Heart right ventricle (tissue), 16 donors: ENCODE measurements around the gene RASL10A. TPM values are rescaled to one million over a fixed set of nuclear protein-coding genes. Genes with fewer than 3 reads are reported as not detected.

Experiments
- ATAC-seq, 8 donors: fragments of 200-7000 bp; cut with Tn5 transposase; one replicate each; pipeline ENCODE4 v1.9.1; 2020; ENCODE audit warnings: mild to moderate bottlenecking in 8 of 8, moderate library complexity in 8 of 8, moderate number of reproducible peaks in 1 of 8
- DNase-seq, 2 donors: peaks; one replicate each; pipeline ENCODE4 v3.0.0-alpha.2; 2020
- H3K27ac ChIP-seq, 10 donors: fragments of 200-600 bp; sonication (generic) in 2 of 10; one replicate each; pipeline versions ENCODE4 v1.5.0 to v1.8.0; 2020 to 2022; ENCODE audit warnings: mild to moderate bottlenecking in 3 of 10
- H3K27me3 ChIP-seq, 7 donors: fragments of 200-600 bp; one replicate each; pipeline ENCODE4 v1.8.0; 2021 to 2022; ENCODE audit warnings: mild to moderate bottlenecking in 2 of 7
- H3K36me3 ChIP-seq, 9 donors: fragments of 200-600 bp; sonication (generic) in 1 of 9; one replicate each; pipeline versions ENCODE4 v1.5.0 to v1.8.0; 2020 to 2022; ENCODE audit warnings: mild to moderate bottlenecking in 2 of 9
- H3K4me1 ChIP-seq, 9 donors: fragments of 200-600 bp; sonication (generic) in 1 of 9; one replicate each; pipeline versions ENCODE4 v1.5.0 to v1.8.0; 2020 to 2022; ENCODE audit warnings: mild to moderate bottlenecking in 4 of 9
- H3K4me3 ChIP-seq, 10 donors: fragments of 200-600 bp; sonication (generic) in 2 of 10; one replicate each; pipeline versions ENCODE4 v1.5.0 to v1.8.0; 2020 to 2022; ENCODE audit warnings: mild to moderate bottlenecking in 7 of 10, moderate library complexity in 2 of 10
- H3K9me3 ChIP-seq, 11 donors: fragments of 200-600 bp in 10 of 11; sonication (generic) in 2 of 11; one replicate each; pipeline versions ENCODE4 v1.5.0 to v1.8.0; 2013 to 2022; ENCODE audit warnings: mild to moderate bottlenecking in 2 of 11, control low read depth in 1 of 11, moderate library complexity in 1 of 11
- WGBS, 2 donors: extraction: QIAGEN DNeasy Blood & Tissue Kit; methylation state at CpG; one replicate each; pipeline ENCODE4 v1.1.7; 2013; ENCODE audit warnings: inconsistent platforms in 1 of 2; 5-methylcytosine and 5-hydroxymethylcytosine counted together
- intact Hi-C, 10 donors: fragments of 100-400 bp; cut with DNase I; formaldehyde crosslinking; loops; one replicate each; pipeline versions ENCODE4 v1.11.1 to v1.14.2; 2022
- polyA plus RNA-seq, 2 donors: library from polyadenylated mRNA; stranded (reverse); fragments of 200-250 nt; gene quantifications; one replicate each; pipeline ENCODE4 v1.2.3, GENCODE V29; 2013
- total RNA-seq, 10 donors: library from RNA; stranded (reverse); fragmentation: NEBNext Ultra II Directional in 3 of 10; extraction: Animal tissue kit (Norgen Biotek cat#: 25700) in 3 of 10; gene quantifications; one replicate each; pipeline versions ENCODE4 v1.2.1 to v1.2.4, GENCODE V29; 2021 to 2023
- TF ChIP-seq, protein P1 (sequence below), 9 donors: fragments of 200-600 bp; sonication (generic) in 2 of 9; IDR thresholded peaks; one replicate each; pipeline versions ENCODE4 v1.5.0 to v1.8.0; 2021 to 2022; ENCODE audit warnings: antibody characterized with exemption in 9 of 9, mild to moderate bottlenecking in 5 of 9, moderate library complexity in 1 of 9
- donor health status: Arrhythmogenic right ventricular cardiomyopathy.
- donor health status: ischemic (EF 13 %, LVEDD 7.1; RV severe dilation, severe dysfunction).
- donor health status: healthy with polysubstance abuse.
- donor health status: DM: no; HTN: yes; CAD: no.
- donor health status: DM: no; HTN: no; CAD: no.
- donor health status: ischemic (EF 25% LVEDD 6.9; RV normal size, moderate dysfunction).
- donor health status: ischemic (EF 25% LVEDD 5.7; RV mildly dilated, moderate dysfunction).
- donor health status: healthy.
- donor health status: DM: yes; HTN: yes; CAD: no.
- donor health status: Ischemic cardiomyopathy.
- donor health status: ischemic (EF 35%, LVEDD 5.7; RV mildly dilated, moderate dysfunction).
- donor health status: nonischemic (EF 11% LVEDD 7.7; RV severe dilation, severe dysfunction).
- donor health status: DM: yes; HTN: yes; CAD: no.
- donor health status: PGD.
- donor health status: ischemic (EF 29% LVEDD 5.4; RV normal size, mild dysfunction).
- donor health status: nonischemic (EF 23%, LVEDD 6.1; RV moderate dilation, normal function).

RASL10A gene
- total and polyA plus RNA-seq, 12 donors, result 0.87 to 4.3 (median 1.7) TPM

DNA sequence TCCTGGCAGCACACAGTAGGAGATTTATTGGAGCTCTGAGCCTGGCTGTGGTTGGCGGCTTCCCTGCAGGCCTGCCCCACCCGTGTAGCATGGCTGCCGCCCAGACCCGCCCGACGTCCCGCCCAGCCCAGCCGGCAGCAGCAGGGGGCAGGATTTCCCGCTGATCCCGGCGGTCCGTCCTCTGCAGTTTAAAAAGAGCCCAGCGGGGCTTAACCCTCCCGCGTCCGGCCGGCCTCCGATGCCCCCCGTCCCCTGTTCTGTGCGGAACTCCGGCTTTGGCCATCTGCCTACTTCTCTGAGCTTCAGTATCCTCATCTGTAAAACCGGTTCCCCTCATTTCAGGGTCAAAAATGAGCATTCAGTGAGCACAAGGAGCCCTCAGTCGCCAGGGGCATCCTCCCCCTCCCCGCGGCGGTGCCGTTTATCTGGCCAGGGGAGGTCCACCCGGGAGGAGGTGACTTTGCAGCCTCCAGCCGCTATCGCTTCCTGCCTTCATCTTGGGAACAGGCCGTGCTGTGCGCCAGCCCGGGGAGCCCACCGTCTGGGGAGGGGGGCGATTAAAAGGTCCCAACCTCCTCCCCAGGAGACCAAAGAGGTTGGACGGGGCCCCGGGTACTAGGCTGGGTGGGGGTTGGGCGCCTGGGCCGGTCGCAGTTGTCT, 9.2 kb downstream of the RASL10A start, which contains the start of gene GAS2L1:
Gene GAS2L1, plus strand, starts transcription at position 476 of the 660 bp plus-strand sequence. CDS start 1,456 bp downstream, outside the sequence.
- no peaks in the 10 kb centered on the region for H3K27me3 ChIP-seq
- WGBS, 2 donors, result 0 to 1% methylated on average over 40 of the region's 40 CpGs
- H3K9me3 ChIP-seq, result no peaks in the 10 kb centered on the region
- peaks cover 36 to 67% (median 54%) of the 10 kb centered on the region in 9 donors for H3K4me1 ChIP-seq
- ATAC-seq (peak; percentile 65 to 82 (median 77)), DNase-seq (peak; percentile 89 to 90)
- peaks cover 0 to 7% (median 0%) of the 10 kb centered on the region in 9 donors for H3K36me3 ChIP-seq
- intact Hi-C loops, result loop anchor here in 6 of 10 donors (1.0 to 5.0 kb wide), 6 partner anchors 36 to 53 kb away; partner anchors contain the start of genes EWSR1 (in 3 of the 6) and RHBDD3 (in 2 of the 6)
- TF ChIP-seq, protein P1, sequence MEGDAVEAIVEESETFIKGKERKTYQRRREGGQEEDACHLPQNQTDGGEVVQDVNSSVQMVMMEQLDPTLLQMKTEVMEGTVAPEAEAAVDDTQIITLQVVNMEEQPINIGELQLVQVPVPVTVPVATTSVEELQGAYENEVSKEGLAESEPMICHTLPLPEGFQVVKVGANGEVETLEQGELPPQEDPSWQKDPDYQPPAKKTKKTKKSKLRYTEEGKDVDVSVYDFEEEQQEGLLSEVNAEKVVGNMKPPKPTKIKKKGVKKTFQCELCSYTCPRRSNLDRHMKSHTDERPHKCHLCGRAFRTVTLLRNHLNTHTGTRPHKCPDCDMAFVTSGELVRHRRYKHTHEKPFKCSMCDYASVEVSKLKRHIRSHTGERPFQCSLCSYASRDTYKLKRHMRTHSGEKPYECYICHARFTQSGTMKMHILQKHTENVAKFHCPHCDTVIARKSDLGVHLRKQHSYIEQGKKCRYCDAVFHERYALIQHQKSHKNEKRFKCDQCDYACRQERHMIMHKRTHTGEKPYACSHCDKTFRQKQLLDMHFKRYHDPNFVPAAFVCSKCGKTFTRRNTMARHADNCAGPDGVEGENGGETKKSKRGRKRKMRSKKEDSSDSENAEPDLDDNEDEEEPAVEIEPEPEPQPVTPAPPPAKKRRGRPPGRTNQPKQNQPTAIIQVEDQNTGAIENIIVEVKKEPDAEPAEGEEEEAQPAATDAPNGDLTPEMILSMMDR (IDR thresholded peaks at IDR 0.05), result peak; percentile 59 to 90 (median 78)
- H3K27ac ChIP-seq, result peak within 1 kb of the TSS; percentile 90 to 98 (median 94)
- H3K4me3 ChIP-seq, result peak within 1 kb of the TSS; percentile 70 to 98 (median 94)

DNA sequence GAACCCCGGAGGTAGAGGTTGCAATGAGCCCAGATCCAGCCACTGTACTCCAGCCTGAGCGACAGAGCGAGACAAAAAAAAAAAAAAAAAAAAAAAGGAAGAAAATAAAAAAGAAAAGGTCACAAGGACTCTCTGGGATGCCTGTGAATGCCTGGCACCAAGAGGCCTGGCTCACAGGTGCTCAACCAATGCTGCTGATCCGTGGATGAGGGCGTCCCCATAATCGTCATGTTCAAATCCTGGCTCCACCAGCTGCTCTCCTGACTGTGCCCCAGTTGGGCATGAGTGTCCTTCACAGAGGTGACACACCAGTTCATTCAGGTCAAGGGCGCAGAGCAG, 9.7 kb downstream of the RASL10A start:
- DNase-seq (no peak), ATAC-seq (no peak)
- peak overlapping the region; percentile 90 to 98 (median 94) for H3K27ac ChIP-seq
- H3K4me3 ChIP-seq, result peak overlapping the region in 9 of 10 donors; percentile 70 to 98 (median 93)
- H3K9me3 ChIP-seq, result no peaks in the 10 kb centered on the region
- no peaks in the 10 kb centered on the region for H3K27me3 ChIP-seq
- 50 to 52% methylated on average over 7 of the region's 7 CpGs for WGBS, 2 donors
- intact Hi-C loops, result loop anchor here in 6 of 10 donors (1.0 to 5.0 kb wide), 6 partner anchors 36 to 53 kb away; partner anchors contain the start of genes EWSR1 (in 3 of the 6) and RHBDD3 (in 2 of the 6)
- H3K4me1 ChIP-seq, result peaks cover 32 to 63% (median 49%) of the 10 kb centered on the region in 9 donors
- TF ChIP-seq, protein P1 (IDR thresholded peaks at IDR 0.05), result no peak
- H3K36me3 ChIP-seq, result peaks cover 0 to 11% (median under 1%) of the 10 kb centered on the region in 9 donors

DNA sequence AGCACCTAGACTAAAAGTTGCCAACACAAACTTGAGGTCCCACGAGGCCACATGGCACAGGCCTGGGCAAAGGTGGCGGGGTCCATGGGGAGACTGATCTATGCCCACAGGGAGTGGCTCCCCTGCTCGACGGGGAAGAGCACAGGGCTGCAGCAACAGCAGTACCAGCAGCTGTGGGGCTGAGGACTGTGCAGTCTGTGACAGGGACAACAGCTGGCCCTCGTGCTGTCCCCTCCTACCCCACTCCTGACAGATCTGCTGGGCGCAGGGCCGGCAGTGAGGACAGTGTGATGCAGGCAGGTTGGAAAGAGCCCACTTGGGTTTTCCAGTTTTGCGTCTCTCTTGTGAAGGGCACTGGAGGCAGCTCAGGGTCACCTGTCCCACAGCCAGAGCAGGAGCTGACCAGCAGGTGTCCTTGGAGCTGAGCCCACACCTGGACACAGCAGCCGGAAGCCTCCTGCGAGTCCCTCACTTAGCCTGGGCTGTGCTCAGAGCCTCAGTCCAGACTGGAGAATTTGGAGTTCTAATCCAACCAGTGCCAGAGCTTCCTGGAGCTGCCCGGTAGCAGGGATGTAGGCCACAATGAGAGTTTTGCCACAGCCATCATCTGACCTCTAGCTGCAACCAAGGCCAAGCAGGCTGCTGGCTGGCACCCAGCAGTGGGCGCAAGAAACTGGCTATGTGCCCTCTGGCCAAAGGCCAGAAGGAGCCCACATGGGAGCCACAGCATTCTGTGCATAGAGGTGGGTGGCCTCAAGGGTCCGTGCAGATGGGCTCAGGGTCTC, 12.6 kb downstream of the RASL10A start:
- TF ChIP-seq, protein P1 (IDR thresholded peaks at IDR 0.05), result no peak

DNA sequence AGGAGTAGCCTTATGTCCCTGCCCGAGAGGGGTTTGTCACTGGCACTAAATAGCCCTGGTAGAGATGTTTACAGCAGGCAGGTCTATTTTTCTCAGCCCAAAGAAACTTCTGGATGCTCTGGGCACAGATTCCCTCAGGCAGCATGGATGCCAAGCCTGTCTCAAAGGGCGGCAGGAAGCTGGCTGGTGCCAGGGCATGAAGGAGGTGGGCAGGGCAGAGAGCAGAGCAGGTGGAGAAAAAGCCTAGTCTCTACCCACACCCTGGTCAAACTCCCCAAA, 13.2 kb downstream of the RASL10A start:
- H3K9me3 ChIP-seq, result no peaks in the 10 kb centered on the region
- DNase-seq, result no peak
- peaks cover 3 to 45% (median 33%) of the 10 kb centered on the region in 9 donors for H3K36me3 ChIP-seq
- peaks cover 2 to 28% (median 14%) of the 10 kb centered on the region in 9 donors for H3K4me1 ChIP-seq
- WGBS, 2 donors, result 56 to 58% methylated on average over 2 of the region's 2 CpGs
- ATAC-seq, result no peak
- H3K27me3 ChIP-seq, result no peaks in the 10 kb centered on the region
- TF ChIP-seq, protein P1 (IDR thresholded peaks at IDR 0.05), result no peak
- intact Hi-C loops, result loop anchor here in 1 of 10 donors (5.0 kb wide), 1 partner anchor 55 kb away; no protein-coding TSS in a partner anchor
- H3K27ac ChIP-seq, result peak overlapping the region in 5 of 10 donors; percentile 9 to 34 (median 22)
- H3K4me3 ChIP-seq, result no peak overlapping the region

More for the DNA sequence above, 12.6 kb downstream of the RASL10A start:
- H3K4me1 ChIP-seq, result peaks cover 5 to 34% (median 20%) of the 10 kb centered on the region in 9 donors
- DNase-seq, result no peak
- WGBS, 2 donors, result 45 to 47% methylated on average over 13 of the region's 13 CpGs
- H3K27me3 ChIP-seq, result no peaks in the 10 kb centered on the region
- no peaks in the 10 kb centered on the region for H3K9me3 ChIP-seq
- H3K4me3 ChIP-seq, result no peak overlapping the region
- peaks cover 0 to 40% (median 28%) of the 10 kb centered on the region in 9 donors for H3K36me3 ChIP-seq
- intact Hi-C loops, result loop anchor here in 1 of 10 donors (5.0 kb wide), 1 partner anchor 54 kb away; no protein-coding TSS in a partner anchor
- no peak for ATAC-seq
- peak overlapping the region in 7 of 10 donors; percentile 9 to 34 (median 22) for H3K27ac ChIP-seq
